Measurements from ENCODE around the gene FBLN2. TPM values are rescaled to one million over a fixed set of nuclear protein-coding genes. Genes with fewer than 3 reads are reported as not detected.

Gene FBLN2
- total and polyA plus RNA-seq, 2 of the 13 experiments (the other 11 are each of a cell fraction or from before 2014, with no cell fraction given), result not detected

DNA sequence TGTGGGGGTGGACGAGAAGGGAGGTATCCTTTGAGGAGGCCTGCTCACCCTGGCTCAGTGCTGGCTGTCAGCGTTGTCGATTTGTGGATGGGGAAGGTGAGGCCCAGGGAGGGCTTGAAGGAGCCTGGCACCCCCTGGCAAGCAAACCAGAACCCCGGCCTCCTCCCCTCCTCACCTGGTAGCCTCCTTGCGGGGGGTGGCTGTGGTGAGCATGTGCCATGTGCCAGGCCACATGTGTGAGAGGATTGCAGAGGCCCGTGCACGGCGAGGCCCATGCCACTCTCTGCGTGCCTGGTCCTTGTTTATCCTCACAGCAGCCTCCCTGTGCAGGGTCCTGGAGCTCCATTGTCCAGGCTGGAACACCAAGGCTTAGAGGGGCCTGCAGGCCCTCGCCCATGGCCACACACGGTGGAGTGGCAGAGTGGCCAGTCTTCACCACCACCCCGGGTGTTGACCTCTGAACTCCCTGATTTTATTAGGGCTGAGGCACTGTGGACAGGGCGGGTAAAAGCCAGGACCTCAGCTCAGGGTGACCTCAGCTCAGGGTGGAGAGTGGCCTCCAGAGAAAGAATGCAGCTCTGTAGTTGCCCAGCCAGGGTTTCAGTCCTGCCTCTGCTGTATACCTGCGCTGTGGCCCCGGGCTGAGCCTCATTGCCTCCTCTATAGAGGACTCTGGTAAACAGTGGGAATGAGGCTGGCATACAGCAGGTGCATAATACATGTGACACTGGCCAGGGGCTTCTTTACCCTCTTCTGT lies 39.7 kb upstream of the FBLN2 start (continued):
- TF ChIP-seq, protein P1, sequence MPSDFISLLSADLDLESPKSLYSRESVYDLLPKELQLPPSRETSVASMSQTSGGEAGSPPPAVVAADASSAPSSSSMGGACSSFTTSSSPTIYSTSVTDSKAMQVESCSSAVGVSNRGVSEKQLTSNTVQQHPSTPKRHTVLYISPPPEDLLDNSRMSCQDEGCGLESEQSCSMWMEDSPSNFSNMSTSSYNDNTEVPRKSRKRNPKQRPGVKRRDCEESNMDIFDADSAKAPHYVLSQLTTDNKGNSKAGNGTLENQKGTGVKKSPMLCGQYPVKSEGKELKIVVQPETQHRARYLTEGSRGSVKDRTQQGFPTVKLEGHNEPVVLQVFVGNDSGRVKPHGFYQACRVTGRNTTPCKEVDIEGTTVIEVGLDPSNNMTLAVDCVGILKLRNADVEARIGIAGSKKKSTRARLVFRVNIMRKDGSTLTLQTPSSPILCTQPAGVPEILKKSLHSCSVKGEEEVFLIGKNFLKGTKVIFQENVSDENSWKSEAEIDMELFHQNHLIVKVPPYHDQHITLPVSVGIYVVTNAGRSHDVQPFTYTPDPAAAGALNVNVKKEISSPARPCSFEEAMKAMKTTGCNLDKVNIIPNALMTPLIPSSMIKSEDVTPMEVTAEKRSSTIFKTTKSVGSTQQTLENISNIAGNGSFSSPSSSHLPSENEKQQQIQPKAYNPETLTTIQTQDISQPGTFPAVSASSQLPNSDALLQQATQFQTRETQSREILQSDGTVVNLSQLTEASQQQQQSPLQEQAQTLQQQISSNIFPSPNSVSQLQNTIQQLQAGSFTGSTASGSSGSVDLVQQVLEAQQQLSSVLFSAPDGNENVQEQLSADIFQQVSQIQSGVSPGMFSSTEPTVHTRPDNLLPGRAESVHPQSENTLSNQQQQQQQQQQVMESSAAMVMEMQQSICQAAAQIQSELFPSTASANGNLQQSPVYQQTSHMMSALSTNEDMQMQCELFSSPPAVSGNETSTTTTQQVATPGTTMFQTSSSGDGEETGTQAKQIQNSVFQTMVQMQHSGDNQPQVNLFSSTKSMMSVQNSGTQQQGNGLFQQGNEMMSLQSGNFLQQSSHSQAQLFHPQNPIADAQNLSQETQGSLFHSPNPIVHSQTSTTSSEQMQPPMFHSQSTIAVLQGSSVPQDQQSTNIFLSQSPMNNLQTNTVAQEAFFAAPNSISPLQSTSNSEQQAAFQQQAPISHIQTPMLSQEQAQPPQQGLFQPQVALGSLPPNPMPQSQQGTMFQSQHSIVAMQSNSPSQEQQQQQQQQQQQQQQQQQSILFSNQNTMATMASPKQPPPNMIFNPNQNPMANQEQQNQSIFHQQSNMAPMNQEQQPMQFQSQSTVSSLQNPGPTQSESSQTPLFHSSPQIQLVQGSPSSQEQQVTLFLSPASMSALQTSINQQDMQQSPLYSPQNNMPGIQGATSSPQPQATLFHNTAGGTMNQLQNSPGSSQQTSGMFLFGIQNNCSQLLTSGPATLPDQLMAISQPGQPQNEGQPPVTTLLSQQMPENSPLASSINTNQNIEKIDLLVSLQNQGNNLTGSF (CRISPR knock-in tag; IDR thresholded peaks at IDR 0.05), result no peak
- peak; percentile 98 for TF ChIP-seq ZKSCAN8 (CRISPR knock-in tag; IDR thresholded peaks at IDR 0.05; ENCODE audit: borderline replicate concordance)
- TF ChIP-seq MATR3 (CRISPR knock-in tag; IDR thresholded peaks at IDR 0.05), result no peak
- TF ChIP-seq ZNF629 (CRISPR knock-in tag; conservative IDR thresholded peaks at IDR 0.05), result peak; percentile 20; the same call in 1 of the 2 replicates
- TF ChIP-seq ZNF607 (CRISPR knock-in tag; IDR thresholded peaks at IDR 0.05; ENCODE audit: borderline replicate concordance), result no peak
- TF ChIP-seq TOE1 (CRISPR knock-in tag; IDR thresholded peaks at IDR 0.05), result no peak
- TF ChIP-seq MYNN (CRISPR knock-in tag; IDR thresholded peaks at IDR 0.05; ENCODE audit: low read depth), result no peak
- TF ChIP-seq, protein P2, sequence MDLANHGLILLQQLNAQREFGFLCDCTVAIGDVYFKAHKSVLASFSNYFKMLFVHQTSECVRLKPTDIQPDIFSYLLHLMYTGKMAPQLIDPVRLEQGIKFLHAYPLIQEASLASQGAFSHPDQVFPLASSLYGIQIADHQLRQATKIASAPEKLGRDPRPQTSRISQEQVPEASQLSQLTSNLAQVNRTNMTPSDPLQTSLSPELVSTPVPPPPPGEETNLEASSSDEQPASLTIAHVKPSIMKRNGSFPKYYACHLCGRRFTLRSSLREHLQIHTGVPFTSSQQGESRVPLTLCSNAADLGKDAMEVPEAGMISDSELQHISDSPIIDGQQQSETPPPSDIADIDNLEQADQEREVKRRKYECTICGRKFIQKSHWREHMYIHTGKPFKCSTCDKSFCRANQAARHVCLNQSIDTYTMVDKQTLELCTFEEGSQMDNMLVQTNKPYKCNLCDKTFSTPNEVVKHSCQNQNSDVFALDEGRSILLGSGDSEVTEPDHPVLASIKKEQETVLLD (CRISPR knock-in tag; IDR thresholded peaks at IDR 0.05; ENCODE audit: low read depth), result no peak
- TF ChIP-seq, protein P3, sequence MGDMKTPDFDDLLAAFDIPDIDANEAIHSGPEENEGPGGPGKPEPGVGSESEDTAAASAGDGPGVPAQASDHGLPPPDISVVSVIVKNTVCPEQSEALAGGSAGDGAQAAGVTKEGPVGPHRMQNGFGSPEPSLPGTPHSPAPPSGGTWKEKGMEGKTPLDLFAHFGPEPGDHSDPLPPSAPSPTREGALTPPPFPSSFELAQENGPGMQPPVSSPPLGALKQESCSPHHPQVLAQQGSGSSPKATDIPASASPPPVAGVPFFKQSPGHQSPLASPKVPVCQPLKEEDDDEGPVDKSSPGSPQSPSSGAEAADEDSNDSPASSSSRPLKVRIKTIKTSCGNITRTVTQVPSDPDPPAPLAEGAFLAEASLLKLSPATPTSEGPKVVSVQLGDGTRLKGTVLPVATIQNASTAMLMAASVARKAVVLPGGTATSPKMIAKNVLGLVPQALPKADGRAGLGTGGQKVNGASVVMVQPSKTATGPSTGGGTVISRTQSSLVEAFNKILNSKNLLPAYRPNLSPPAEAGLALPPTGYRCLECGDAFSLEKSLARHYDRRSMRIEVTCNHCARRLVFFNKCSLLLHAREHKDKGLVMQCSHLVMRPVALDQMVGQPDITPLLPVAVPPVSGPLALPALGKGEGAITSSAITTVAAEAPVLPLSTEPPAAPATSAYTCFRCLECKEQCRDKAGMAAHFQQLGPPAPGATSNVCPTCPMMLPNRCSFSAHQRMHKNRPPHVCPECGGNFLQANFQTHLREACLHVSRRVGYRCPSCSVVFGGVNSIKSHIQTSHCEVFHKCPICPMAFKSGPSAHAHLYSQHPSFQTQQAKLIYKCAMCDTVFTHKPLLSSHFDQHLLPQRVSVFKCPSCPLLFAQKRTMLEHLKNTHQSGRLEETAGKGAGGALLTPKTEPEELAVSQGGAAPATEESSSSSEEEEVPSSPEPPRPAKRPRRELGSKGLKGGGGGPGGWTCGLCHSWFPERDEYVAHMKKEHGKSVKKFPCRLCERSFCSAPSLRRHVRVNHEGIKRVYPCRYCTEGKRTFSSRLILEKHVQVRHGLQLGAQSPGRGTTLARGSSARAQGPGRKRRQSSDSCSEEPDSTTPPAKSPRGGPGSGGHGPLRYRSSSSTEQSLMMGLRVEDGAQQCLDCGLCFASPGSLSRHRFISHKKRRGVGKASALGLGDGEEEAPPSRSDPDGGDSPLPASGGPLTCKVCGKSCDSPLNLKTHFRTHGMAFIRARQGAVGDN (CRISPR knock-in tag; IDR thresholded peaks at IDR 0.05), result 0 out of 2 replicates have a peak, but pooled peaks have one; percentile 13
- TF ChIP-seq TCF7 (IDR thresholded peaks at IDR 0.05; ENCODE audit: low read depth), result no peak
- no peak for TF ChIP-seq ZNF20 (CRISPR knock-in tag; IDR thresholded peaks at IDR 0.05)
- TF ChIP-seq, protein P4, sequence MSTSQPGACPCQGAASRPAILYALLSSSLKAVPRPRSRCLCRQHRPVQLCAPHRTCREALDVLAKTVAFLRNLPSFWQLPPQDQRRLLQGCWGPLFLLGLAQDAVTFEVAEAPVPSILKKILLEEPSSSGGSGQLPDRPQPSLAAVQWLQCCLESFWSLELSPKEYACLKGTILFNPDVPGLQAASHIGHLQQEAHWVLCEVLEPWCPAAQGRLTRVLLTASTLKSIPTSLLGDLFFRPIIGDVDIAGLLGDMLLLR (CRISPR knock-in tag; IDR thresholded peaks at IDR 0.05), result no peak
- TF ChIP-seq ZNF460 (CRISPR knock-in tag; IDR thresholded peaks at IDR 0.05; ENCODE audit: borderline replicate concordance), result no peak
- no peak for TF ChIP-seq ELF1 (CRISPR knock-in tag; IDR thresholded peaks at IDR 0.05)
- TF ChIP-seq ZNF335 (CRISPR knock-in tag; IDR thresholded peaks at IDR 0.05), result no peak
- no peak for TF ChIP-seq TBP (CRISPR knock-in tag; IDR thresholded peaks at IDR 0.05)
- no peak for TF ChIP-seq RARG (CRISPR knock-in tag; IDR thresholded peaks at IDR 0.05; ENCODE audit: low read depth)

Measured in HepG2 (cell line).